Measurements from ENCODE around the gene GLT6D1. TPM values are rescaled to one million over a fixed set of nuclear protein-coding genes. Genes with fewer than 3 reads are reported as not detected.

Gene GLT6D1
- total RNA-seq, 4 donors from 2014 or later = not detected

DNA sequence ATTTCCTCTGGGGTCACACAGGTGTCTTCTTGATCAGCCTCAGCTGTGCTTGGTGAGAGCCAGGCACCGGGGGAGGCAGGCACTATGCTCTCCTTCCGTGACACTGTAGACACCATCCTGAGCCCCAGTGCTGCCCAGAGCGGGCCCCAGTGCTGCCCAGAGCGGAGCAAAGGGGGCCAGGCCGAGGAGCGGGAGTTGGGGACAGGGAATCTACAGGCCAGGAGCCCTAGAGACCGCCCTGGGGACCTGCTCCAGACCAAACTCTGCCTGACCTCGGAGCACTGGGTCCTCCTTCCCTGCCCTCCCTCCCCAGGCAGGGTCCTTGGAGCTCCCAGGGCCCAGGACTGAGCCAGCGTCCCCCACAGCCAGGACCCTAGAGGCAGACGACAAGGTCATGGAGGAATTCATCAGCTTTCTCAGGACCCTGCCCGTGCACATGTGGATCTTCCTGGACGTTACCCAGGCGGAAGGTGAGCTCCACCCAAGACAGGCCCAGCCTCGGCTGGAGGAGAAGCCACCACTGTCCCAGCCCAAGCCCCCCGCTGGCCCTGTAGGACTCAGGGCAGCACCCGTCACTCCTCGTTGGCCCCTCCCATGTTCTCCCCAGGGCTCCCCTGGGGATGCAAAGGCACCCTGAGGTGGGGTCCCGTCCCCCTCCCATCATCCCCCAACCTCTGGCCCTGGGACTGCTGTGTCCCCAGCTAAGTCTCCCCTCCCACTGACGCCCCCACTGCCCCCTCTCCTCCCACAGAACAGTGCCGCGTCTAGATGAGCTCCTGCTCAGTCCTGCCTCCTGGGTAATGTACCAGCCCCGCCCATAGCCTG is 47.6 kb downstream of the GLT6D1 start:
- Histone ChIP-seq H3K36me3 (no peaks in the 10 kb centered on the region), H3K27me3 (peaks cover 33% of the 10 kb centered on the region), H3K9me3 (no peaks in the 10 kb centered on the region), H3K4me1 (no peaks in the 10 kb centered on the region), H3K4me3 (no peak overlapping the region), H3K27ac (no peak overlapping the region)
- no peak for TF ChIP-seq POLR2A (IDR thresholded peaks at IDR 0.05)
- TF ChIP-seq, protein P1, sequence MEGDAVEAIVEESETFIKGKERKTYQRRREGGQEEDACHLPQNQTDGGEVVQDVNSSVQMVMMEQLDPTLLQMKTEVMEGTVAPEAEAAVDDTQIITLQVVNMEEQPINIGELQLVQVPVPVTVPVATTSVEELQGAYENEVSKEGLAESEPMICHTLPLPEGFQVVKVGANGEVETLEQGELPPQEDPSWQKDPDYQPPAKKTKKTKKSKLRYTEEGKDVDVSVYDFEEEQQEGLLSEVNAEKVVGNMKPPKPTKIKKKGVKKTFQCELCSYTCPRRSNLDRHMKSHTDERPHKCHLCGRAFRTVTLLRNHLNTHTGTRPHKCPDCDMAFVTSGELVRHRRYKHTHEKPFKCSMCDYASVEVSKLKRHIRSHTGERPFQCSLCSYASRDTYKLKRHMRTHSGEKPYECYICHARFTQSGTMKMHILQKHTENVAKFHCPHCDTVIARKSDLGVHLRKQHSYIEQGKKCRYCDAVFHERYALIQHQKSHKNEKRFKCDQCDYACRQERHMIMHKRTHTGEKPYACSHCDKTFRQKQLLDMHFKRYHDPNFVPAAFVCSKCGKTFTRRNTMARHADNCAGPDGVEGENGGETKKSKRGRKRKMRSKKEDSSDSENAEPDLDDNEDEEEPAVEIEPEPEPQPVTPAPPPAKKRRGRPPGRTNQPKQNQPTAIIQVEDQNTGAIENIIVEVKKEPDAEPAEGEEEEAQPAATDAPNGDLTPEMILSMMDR (IDR thresholded peaks at IDR 0.05) = no peak
- TF ChIP-seq POLR2AphosphoS5 (IDR thresholded peaks at IDR 0.05) = no peak
- TF ChIP-seq EP300 (IDR thresholded peaks at IDR 0.05) = no peak
- 63% methylated on average over 7 of the region's 22 CpGs for WGBS
- no peak for DNase-seq (ENCODE audit: low spot score in 2 of 2)

DNA sequence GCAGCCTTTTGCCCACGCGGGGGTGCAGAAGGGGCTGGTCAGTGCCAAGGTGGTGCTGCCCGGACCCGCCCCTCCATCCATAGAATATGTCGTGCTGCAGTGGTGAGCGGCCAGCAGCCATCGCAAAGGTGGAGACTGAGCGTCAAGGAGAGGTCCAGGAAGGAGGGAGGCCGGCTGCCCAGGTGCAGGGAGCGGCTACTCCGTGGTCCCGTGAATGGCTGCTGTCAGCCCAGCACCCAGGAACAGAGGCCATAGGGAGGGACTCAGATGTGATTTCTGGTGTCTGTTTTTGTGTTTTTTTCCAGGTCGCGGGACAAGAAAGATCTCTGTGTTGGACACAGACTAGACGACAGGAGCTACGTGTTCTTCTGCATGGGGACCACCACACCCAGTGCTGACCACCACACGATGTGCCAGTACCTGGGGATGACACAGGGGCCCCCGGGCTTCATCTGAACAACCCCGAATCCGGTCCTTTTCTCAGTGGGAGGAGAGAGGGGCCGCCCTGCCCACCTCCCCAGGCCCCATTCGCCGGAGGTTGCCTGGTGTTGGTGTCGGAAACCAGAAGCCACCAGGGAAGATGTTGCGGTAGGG is 48.8 kb downstream of the GLT6D1 start:
- Histone ChIP-seq H3K4me1 (no peaks in the 10 kb centered on the region), H3K27me3 (peaks cover 30% of the 10 kb centered on the region), H3K27ac (no peak overlapping the region), H3K9me3 (no peaks in the 10 kb centered on the region), H3K4me3 (no peak overlapping the region), H3K36me3 (no peaks in the 10 kb centered on the region)
- 75% methylated on average over 25 of the region's 25 CpGs for WGBS
- no peak for DNase-seq (ENCODE audit: low spot score in 2 of 2)
- no peak for TF ChIP-seq POLR2A (IDR thresholded peaks at IDR 0.05)
- TF ChIP-seq, protein P1 (IDR thresholded peaks at IDR 0.05) = no peak
- no peak for TF ChIP-seq POLR2AphosphoS5 (IDR thresholded peaks at IDR 0.05)
- TF ChIP-seq EP300 (IDR thresholded peaks at IDR 0.05) = no peak

DNA sequence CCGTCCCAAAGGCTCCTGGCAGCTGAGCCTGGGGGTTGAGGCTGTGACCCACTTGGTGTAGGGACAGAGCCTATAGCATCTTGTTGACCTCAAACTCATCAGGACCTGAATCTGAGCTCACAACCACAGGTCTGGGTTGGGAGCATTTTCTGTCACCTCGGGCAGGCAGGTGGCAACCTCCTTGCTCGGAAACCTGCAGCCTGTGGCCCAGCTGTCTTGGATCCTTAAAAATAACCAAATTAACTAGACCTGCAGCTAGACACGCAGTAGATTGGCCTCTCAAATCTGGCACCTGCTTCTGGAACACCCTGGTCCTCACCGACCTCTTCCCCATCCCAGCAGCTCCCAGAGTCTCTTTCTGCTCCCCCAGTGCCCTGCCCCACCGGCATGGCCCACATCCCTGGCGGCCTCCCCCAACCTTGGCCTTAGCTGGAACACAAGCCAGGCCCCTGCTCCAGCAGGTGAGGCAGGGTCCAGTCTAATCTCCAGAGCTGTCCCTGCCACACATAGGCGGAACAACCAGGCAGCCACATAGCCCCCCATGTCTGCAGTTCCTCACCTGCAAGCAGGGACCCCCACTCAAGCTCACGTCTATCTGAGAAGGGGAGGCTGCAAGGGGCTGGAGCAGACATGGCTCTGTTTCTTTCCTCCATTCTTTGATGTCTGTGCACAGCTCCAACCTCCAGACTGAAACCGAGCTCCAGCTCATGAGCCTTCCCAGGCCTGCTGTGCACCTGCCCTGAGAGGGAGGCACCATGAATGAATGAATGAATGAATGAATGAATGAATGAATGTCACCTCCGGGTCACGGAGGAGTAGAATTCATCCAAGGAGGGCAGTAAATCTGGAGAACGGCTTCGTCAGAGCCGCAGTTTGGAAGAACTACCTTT is 49.5 kb downstream of the GLT6D1 start:
- no peak for DNase-seq (ENCODE audit: low spot score in 2 of 2)
- WGBS = 73% methylated on average over 15 of the region's 15 CpGs

DNA sequence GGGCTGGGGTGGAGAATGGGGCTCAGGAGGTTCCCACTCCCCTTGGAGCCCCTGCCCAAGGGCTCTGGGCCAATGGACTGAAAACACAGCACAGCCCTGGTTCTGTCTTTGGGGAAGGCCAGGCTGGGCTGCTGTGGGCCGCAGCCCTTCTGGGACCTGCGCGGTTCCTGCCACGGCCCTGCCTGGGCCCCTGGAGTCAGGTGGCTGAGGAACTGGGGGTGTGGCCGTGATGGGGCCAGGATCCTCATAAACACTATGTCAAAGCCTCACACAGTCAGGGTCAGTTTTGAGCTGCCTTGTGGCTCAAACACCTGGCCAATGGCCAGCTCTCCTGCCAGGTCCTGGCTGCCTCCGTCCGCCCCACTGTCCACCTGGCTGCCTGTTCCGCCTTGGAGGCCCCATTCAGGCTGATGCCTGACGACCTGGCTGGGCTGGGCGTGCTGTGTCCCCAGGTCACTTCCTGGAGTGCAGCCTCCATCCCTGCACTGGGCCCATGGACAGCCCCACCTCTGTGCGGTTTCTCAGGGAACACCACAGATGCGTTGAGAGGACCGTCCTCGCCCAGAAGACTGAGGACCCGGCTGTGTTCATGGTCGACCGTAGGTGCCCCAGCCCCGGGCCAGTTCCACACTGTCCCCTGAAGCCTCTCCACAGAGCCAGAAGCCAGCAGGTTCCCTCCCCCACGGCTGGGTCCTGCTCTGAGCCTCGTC is 50.3 kb downstream of the GLT6D1 start:
- DNase-seq (ENCODE audit: low spot score in 2 of 2) = peak; percentile 52 to 69
- H3K27me3 ChIP-seq = peaks cover 33% of the 10 kb centered on the region
- H3K4me3 ChIP-seq = no peak overlapping the region
- H3K36me3 ChIP-seq = no peaks in the 10 kb centered on the region
- 88% methylated on average over 10 of the region's 20 CpGs for WGBS
- no peaks in the 10 kb centered on the region for H3K4me1 ChIP-seq
- H3K9me3 ChIP-seq = no peaks in the 10 kb centered on the region
- TF ChIP-seq POLR2A (IDR thresholded peaks at IDR 0.05) = no peak
- H3K27ac ChIP-seq = no peak overlapping the region

More for the DNA sequence above, 49.5 kb downstream of the GLT6D1 start:
- H3K4me1 ChIP-seq = no peaks in the 10 kb centered on the region
- peaks cover 30% of the 10 kb centered on the region for H3K27me3 ChIP-seq
- no peaks in the 10 kb centered on the region for H3K9me3 ChIP-seq
- TF ChIP-seq EP300 (IDR thresholded peaks at IDR 0.05) (no peak), POLR2A (IDR thresholded peaks at IDR 0.05) (no peak), POLR2AphosphoS5 (IDR thresholded peaks at IDR 0.05) (no peak)
- TF ChIP-seq, protein P1 (IDR thresholded peaks at IDR 0.05) = no peak
- H3K4me3 ChIP-seq = no peak overlapping the region
- H3K36me3 ChIP-seq = no peaks in the 10 kb centered on the region
- no peak overlapping the region for H3K27ac ChIP-seq

DNA sequence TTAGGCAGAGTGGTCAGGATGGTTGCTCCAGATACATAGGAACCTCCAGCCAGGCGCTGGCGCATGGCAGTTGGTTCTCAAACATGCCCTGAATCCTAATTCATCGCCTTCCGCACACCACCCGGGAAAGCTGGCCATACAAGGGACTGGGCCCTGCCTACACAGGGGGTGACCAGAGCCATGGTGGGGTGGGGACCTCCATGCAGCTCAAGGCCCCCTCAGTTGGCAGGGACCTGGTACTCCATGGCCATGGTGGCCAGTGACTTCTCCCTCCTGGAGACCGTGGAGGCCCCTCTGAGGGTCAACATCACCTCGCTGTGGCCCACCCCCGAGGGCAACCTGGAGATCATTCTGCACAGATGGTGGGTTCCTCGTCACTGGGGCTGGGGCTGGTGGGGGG is 51.0 kb downstream of the GLT6D1 start:
- no CpG with 5 or more reads among the region's 9 CpGs for WGBS
- TF ChIP-seq, protein P1 (IDR thresholded peaks at IDR 0.05) = no peak
- TF ChIP-seq POLR2A (IDR thresholded peaks at IDR 0.05) (no peak), EP300 (IDR thresholded peaks at IDR 0.05) (no peak), POLR2AphosphoS5 (IDR thresholded peaks at IDR 0.05) (no peak)
- DNase-seq (ENCODE audit: low spot score in 2 of 2) = peak in 1 of 2 donors; percentile 76
- no peak overlapping the region for H3K4me3 ChIP-seq
- peaks cover 34% of the 10 kb centered on the region for H3K27me3 ChIP-seq
- no peaks in the 10 kb centered on the region for H3K36me3 ChIP-seq
- no peaks in the 10 kb centered on the region for H3K4me1 ChIP-seq
- no peak overlapping the region for H3K27ac ChIP-seq
- H3K9me3 ChIP-seq = no peaks in the 10 kb centered on the region

Measured in suprapubic skin (tissue), 4 donors.